ENCODE results near the gene TNFRSF4.

Gene TNFRSF4

DNA sequence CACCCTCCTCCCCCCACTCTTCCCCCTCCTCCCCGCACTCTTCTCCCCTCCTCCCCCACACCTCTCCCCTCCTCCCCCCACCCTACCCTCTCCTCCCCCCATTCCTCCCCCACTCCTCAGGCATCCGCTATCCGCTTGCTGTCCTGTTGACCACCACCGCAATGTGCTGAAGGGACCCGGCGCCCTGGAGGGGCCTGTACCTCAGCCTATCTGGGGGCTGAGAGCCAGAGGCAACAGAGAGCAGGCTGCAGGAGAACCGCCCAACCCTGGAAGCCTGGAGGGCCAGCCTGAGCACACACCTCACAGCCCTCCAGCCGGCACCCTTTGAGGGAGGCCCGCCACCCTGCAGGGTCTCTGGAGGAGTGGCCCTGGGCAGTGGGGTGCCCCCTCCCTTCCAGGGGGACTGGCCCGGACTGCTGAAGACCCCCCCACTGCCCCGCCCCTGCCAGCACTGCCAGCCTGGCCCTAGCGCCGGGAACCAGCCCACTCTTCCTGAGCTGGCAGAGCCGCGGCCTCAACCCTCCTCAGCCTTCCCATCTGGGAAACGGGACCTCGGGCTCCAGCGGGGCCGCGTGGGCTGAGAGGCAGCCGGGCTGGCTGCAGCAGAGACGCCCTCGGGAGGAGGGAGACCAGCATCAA is 31.3 kb upstream of the TNFRSF4 start:
- no peak for DNase-seq (ENCODE audit: low read depth)

- no peak for DNase-seq (ENCODE audit: low read depth)
Measured at GRCh38 chr1:1244192-1244811, 30.3 kb upstream of the TNFRSF4 start.

GRCh38 chr1:1243807-1244191 is 29.8 kb upstream of the TNFRSF4 start:
- no peak for DNase-seq (ENCODE audit: low read depth)

GRCh38 chr1:1243266-1243660 is 29.3 kb upstream of the TNFRSF4 start:
- DNase-seq (ENCODE audit: low read depth), result no peak

DNA sequence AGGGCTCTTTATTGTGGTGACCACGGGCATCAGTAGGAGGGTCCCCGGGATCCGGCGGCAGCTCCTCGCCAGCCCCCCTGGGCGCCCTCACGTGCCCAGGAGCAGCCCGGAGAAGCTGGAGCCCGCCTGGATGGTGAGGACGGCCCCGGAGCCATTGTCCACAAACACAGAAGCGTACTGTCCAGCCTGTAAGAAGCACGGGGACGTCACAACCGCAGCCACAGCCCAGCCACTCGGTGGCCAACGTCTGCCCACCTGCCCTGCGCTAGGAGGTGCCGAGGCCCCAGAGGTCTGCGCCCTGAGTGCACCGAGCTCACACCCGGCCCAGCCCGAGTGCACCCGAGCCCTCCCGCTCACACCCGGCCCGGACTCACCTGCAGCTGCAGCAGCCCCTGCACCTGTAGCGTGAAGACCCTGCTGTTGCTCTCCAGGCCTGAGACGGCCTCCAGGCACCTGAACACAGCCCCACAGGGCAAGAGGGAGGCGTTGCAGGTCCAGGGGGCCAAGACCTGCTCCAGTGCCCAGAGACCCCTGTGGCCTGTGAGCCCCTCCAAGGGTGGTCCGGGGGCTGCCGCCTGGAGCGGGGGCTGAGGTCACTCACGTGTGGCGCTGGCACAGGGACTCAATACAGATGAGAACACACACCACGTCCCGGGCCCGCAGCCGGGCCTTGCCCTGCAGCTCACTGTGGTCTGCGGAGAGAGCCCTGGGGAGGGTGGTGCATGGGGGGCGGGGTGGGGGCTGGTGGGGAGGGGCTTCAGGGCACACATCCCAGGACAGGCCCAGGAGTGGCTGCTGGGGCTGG is 28.7 kb upstream of the TNFRSF4 start:
- DNase-seq (ENCODE audit: low read depth), result no peak

DNA sequence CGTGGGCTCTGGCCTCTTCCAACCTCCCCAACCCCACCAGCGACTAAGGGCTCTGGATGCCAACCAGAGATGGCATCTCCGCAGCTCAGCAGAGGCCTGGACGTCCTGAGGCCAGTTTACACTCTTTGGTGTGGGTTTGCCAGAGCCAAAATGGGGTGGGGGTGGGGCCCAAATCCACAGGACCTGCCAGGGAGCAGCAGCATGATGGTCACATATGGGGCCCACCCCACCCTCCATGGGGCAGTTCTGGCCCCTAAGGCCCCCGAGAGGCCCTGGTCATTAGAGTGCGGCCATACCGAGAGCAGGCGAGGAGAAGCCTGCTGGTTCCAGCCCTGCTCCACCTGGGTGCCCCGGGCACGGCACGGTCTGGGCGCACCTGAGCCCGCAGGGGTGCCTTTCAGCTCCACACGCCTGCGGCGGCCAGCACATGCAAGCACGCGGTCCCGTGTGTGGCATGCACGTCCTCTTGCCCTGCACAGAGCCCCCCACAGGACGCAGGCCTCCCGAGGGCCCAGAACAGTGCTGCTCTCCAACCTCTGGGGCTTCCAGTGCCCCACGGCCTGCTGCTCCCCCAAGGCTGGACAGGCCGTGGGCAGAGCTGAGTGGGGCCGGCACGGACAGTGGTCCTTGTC is 27.8 kb upstream of the TNFRSF4 start:
- no peak for DNase-seq (ENCODE audit: low read depth)

DNA sequence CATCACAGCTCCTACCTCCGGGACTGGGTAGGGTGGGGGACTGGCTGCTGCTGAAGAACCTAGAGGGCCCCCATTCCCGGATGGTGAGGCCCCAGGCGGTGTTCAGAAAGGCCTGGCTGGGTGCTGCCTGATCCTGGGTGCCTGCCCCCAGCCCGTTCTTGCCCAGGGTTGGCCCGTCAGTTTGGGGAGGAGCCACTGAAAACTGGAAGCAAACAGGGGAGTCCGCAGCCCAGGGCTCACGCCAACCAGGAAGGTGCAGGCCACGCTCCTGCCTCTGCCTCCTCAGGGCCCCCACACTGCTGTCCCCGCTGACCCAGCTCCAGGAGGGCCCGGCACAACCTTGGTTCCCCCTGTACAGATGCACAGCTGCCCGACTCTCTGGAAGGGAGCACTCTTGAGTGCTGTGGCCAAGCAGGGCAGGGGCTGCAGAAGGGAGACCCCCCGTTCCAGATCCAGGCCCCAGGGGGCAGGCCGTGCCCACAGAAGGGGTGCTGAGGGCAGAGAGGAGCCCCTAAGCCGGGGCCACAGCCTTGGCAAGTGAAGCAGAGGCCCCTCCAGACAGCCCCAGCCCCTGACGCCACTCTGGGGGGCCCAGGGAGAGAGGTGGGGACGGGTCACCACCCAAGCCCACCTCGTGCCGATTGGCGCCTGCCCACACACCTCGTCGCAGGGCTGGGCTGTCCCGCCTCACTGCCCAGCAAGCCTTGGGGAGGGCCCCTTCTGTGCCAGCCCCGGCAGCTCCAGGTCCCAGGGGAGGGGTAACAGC is 27.1 kb upstream of the TNFRSF4 start:
- no peak for DNase-seq (ENCODE audit: low read depth)

GRCh38 chr1:1240348-1240732 is 26.4 kb upstream of the TNFRSF4 start:
- DNase-seq (ENCODE audit: low read depth), result no peak

DNA sequence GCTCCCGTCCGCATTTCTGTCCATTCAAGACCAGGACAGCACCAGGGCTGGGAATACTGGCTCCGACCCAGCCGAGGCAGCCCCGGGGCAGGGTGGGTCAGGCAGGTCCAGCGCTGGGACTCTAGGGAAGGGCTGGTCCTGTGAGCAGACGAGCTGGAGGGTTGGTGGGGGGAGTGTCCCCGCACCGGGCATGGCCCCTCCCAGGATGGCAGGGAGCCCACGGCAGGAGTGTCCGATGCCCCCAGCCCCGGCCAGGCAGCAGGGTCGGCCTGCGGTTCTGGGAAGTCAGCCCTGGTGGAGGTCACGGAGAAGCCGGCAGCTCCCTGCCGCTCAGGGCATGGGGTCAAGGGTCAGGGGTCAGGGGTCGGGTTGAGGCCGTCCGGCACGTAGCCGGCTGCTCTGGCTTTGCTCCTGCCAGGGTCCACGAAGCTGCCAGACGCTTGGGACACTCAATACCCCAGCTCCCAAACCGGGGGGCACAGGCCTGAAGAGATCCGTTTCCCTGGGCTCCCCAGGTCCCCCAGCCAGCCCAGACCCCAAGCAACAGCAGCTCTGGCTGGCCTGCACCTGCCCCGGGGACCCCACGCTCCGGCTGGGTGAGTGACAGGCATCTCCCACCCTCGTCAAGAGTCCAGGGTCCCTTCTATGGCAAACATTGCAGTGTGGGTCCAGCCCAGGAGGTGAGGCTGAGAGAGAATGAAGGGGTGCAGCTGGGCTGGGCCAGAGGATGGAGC is 25.8 kb upstream of the TNFRSF4 start:
- no peak for DNase-seq (ENCODE audit: low read depth)

- DNase-seq (ENCODE audit: low read depth), result no peak
Measured at GRCh38 chr1:1239227-1239613, 25.3 kb upstream of the TNFRSF4 start.

DNA sequence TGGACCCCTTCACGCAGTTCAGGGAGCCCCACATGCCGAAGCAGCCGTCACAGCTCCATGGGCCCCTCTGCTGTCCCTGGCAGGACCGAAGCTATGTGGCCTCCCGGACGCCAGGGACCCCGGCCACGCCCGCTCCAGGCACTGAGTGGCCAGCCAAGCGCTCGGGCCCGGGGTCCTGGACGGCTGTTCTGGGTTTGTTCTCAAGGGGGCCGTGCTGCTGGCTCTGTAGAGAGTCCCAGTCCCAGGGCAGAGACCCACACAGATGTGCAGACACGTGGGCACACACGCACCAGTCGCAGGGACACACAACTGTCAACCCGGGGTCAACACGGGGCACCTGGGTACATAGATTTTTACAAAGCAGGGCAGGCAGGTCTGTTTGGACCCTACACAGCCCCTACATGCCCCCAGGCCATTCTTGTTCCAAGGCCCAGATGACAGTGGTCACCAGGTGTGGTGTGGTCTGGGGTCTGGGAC is 24.8 kb upstream of the TNFRSF4 start:
- no peak for DNase-seq (ENCODE audit: low read depth)

DNA sequence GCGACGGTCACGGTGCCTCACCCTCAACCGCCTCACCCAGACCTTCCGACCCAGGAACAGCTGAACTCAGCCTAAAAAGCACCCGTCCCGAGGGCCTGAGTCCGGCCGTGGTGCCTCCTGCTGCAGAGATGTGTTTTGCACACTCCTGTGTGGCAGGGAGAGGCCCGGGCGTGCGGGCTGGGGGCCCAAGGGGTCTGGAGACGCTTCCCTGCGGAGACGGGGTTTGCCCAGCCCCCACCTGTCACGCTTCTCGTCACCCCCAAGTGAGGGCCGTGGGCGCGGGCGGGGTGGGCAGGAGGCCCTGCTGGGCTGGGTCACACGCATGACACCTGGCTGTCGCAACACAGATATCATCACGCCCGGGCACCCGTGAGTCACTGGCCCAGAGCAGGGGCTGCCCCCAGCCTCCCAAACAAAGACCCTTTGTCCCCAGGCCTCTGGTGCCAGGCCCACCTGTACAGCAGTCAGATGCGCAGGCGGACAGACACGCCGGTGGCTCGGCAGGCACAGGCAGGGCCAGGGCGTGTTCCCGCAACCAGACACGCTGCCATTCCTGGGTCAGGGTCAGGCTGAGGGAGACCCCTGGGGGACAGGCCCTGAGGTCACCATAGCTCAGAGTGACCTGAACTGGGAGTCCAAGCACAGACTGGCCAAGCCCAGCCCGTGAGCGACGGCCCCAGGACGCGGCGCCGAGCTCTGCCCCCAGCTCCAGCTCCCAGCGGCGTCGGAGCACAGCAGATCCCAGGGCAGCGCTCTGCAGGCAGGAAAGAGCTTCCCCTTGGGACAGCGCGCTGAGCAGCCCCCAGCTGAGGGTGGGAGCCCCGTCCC is 24.1 kb upstream of the TNFRSF4 start:
- no peak for DNase-seq (ENCODE audit: low read depth)

GRCh38 chr1:1236945-1237873 is 23.3 kb upstream of the TNFRSF4 start:
- no peak for DNase-seq (ENCODE audit: low read depth)

DNA sequence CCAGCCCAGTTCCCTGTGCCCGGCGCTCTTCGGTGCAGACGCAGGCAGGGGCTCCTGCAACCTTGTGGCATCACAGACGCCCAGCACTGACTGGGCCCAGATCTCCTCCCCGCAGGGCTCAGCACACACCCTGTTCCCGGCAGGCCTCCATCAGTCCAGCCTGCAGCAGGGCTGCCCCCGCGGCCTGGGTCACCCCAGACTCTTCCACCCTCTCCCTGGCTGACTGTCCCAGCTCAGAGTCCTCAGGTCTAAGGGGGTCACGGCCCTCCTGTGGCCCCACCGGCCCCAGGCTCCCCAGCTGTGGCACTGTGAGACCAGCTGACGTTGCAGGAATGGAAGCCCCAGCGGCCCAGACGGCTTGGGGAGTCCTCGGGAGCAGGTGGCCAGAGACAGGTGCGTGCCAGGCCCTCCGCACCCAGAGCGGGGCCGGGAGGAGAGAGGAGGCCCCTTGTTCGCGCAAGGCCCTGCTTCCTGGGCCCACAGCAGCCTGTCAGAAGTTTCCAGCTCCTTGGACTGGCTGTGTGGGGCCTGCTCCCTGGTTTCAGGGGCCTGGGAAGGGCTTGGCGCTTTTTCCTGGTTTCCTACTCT is 22.3 kb upstream of the TNFRSF4 start:
- DNase-seq (ENCODE audit: low read depth), result no peak

GRCh38 chr1:1235016-1235744 is 21.2 kb upstream of the TNFRSF4 start:
- no peak for DNase-seq (ENCODE audit: low read depth)

GRCh38 chr1:1234180-1234808 is 20.3 kb upstream of the TNFRSF4 start:
- no peak for DNase-seq (ENCODE audit: low read depth)

GRCh38 chr1:1233567-1233892 is 19.6 kb upstream of the TNFRSF4 start:
- DNase-seq (ENCODE audit: low read depth), result no peak

Data from activated T-helper 1 cell treated with Interleukin-2 at 50 U/mL for 16 hours (primary cell).